Epithelial cell of esophagus (primary cell): ENCODE data around the gene NPPA.
A peak's percentile ranks its signal among the peaks of the same experiment; 100 is the strongest.

Source experiments
- DNase-seq: peaks from one replicate; pipeline ENCODE4 v3.0.0; 2010; ENCODE audit warnings: low read depth
- H3K4me3 ChIP-seq: 2 replicates; pipeline ENCODE4 v1.5.1; 2011; ENCODE audit warnings: mild to moderate bottlenecking, low read length, control low read depth
- CTCF ChIP-seq: IDR thresholded peaks from 2 replicates; pipeline ENCODE4 v1.5.1; 2011; ENCODE audit warnings: low read depth, mild to moderate bottlenecking, low read length, control low read depth, inconsistent platforms; ENCODE audit not compliant: insufficient read depth; ENCODE audit errors: missing control alignments

NPPA gene

GRCh38 chr1:11873395-11874257 lies 26.0 kb upstream of the NPPA start:
- H3K4me3 ChIP-seq: no peak overlapping the region
- DNase-seq: no peak
- no peak for TF ChIP-seq CTCF

GRCh38 chr1:11872545-11872944 lies 25.0 kb upstream of the NPPA start:
- no peak overlapping the region for H3K4me3 ChIP-seq
- no peak for TF ChIP-seq CTCF
- no peak for DNase-seq

- H3K4me3 ChIP-seq: no peak overlapping the region
- DNase-seq: no peak
- TF ChIP-seq CTCF: no peak
Measured at GRCh38 chr1:11869650-11870207, 22.1 kb upstream of the NPPA start.

GRCh38 chr1:11869104-11869503 lies 21.5 kb upstream of the NPPA start:
- DNase-seq: no peak
- H3K4me3 ChIP-seq: no peak overlapping the region
- TF ChIP-seq CTCF: no peak

GRCh38 chr1:11868331-11868980 lies 20.9 kb upstream of the NPPA start:
- TF ChIP-seq CTCF: no peak
- H3K4me3 ChIP-seq: no peak overlapping the region
- no peak for DNase-seq

- H3K4me3 ChIP-seq: no peak overlapping the region
- no peak for TF ChIP-seq CTCF
- DNase-seq: peak; percentile 49
Measured at GRCh38 chr1:11862890-11863289, 15.3 kb upstream of the NPPA start.
